NCI-H1930 (cell line): ENCODE data around the gene PHB1.
"Not testable (repeated sequence)": the region's sequence is repeated elsewhere in the genome, so short reads cannot be mapped to it uniquely, and the experiment has no call there.

Experiments
- DNase-seq, 2 experiments: peaks; one replicate each; lab custom pipeline; 2025; lab: John Stamatoyannopoulos, UW

The PHB1 gene

DNA sequence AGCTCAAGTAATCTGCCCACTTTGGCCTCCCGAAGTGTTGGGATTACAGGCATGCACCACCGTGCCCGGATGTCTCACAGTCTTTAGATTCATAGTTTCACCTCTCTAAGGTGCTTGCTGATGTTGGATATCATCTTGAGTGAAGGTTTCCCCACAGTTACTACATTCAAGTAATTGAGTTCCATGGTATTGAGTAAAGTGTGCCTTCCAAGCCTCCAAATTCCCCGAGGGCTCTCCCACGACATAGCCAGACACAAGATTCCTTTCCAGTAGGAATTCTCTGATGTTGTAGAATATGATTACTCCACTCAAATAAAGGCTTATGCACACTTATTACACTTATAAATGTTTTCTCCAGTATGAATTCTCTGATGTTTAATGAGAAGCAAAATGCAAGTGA is 36.4 kb downstream of the PHB1 start:
- no peak for DNase-seq

DNA sequence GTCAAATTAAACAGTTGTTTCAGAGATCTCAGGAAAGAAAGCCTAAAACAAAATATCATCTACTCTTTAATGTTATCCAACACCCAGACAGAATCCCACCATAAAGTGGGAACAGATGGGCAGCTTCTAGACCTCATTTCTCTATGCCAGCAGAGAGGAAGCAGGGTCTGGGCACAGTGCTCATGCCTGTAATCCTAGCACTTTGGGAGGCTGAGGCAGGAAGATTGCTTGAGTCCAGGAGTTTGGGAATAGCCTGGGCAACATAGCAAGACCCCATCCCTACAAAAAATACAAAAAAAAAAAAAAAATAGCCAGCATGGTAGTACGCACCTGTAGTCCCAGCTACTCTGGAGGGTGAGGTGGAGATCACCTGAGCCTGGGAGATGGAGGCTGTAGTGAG is 39.1 kb downstream of the PHB1 start:
- DNase-seq, result no peak

DNA sequence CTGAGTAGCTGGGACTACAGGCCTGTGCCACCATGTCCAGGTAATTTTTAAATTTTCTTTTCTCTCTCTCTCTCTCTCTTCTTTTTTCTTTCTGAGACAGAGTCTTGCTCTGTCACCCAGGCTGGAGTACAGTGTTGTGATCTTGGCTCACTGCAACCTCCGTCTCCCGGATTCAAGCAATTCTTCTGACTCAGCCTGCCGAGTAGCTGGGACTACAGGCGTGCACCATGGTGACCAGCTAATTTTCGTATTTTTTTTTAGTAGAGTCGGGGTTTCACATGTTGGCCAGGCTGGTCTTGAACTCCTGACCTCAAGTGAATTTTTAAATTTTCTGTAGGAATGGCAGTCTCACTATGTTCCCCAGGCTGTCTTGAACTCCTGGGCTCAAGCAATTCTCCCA is 41.6 kb downstream of the PHB1 start:
- no peak for DNase-seq

DNA sequence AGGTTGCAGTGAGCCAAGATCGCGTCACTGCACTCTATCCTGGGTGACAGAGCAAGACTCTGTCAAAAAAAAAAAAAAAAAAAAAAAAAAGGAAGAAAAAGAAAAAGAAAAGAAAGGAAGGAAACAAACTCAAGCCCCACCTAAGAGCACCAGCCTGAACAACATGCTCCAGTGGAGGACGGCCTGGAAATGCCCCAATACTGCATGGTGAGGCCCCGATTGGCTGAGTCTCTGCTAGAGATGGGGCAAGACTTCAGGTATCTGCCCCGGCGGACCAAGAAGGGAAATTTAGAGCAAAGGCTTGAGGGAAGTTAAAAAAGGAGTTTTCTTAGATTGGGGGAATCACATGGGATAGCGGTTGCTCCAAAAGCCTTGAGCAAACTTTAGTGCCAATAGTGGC is 42.3 kb downstream of the PHB1 start:
- DNase-seq, result no peak

DNA sequence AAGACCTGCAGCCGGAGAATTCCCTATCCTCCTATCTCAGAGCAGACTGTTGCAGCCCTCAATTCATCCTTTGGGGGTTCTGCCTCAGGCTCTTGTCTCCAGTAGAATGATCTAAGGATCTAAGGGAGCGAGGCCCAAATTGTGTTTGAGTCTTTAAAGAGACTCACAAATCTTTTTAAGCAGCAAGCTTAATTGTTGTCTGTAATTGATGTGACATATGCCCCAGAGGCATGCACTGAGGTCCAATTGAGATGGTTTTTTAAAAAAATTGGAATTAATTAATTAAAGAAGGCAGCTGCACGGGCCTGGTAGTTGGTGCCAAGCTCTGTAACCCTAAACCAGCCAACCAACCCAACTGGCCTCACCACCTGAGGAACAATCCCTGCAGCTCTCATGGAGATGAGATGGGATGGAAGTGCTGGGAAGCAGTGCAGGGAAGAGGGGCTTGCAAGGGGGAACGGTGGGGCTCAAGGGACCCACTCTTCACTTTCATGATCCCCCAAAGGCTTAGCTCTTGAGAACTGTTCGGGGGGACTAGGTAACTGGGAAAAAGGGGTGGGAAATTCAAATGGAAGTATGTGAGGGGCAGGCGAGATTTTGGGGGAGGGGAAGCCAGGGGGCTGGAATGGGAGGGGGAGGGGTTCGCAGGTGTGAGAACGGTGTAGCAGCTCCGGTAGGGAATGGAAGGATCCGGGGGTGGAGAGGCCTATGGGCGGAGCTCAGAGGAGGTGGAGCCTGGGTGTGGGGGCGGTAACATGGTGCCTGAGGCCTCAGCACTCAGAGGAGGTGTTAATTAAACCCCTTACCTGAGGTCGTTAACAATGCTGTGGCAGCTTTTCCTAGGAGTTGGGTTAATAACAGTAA is 43.5 kb downstream of the PHB1 start:
- no peak for DNase-seq

DNA sequence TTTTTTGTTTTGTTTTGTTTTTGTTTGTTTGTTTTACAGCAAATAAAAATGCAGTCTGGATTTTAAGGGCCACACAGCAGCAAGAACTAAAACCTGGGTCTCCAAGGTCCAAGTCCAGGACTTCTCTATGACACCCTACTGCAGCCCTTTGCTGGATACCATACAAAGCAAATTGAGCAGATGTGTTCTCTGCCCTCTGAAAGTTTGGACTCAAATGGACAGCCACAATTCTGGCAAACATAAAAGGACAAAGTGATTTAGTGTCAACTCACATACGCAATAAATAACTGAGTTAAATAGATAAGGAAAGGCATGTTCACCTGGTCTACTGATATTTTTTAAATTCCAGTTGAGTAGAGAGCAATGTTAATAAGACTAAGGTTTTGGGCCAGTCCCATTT is 44.9 kb downstream of the PHB1 start:
- DNase-seq, result no peak

DNA sequence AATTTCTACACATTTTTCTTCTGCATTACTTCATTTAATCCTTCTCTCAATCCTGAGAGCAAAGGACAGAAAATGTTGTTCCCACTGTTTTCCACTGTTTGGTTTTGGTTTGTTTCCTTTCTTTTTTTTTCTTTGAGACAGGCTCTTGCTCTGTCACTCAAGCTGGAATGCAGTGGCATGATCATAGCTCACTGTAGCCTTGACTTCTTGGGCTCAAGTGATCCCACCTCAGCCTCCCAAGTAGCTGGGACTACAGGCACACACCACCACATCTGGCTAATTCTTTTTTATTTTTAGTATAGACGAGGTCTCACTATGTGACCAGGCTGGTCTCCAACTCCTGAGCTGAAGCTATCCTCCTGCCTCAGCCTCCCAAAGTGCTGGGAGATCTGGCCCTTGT is 45.6 kb downstream of the PHB1 start:
- DNase-seq, result no peak

DNA sequence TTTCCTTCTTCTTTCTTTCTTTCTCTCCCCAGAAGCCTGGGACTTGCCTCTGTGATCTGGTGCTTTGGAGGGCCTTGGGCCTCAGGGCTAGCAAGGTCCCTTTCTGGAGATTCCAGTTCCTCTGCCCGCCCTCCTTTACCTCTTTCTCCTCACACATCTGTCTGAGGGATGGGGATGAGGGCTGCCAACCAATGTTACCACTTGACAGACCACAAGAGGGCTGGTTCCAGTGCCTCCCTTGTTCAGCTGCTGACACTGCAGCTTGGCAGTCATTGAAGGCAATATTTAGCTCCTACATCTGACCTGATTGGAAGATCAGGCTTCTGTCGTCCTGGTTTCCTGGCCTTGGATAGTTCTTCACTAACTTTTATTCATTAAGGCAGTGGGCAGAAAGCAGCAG is 49.0 kb downstream of the PHB1 start:
- DNase-seq, result no peak

DNA sequence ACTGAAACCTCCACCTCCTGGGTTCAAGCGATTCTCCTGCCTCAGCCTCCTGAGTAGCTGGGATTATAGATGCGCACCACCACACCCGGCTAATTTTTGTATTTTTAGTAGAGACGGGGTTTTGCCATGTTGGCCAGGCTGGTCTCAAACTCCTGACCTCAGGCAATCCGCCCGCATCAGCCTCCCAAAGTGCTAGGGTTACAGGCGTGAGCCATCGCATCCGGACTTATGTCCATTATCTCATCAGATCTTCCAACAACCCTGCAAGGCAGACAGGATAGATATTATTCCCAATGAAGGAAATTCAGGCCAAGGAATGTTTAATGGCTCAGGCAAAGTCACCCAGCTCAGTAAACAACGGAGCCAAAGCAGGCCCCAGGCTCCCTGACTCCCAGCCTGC is 49.6 kb downstream of the PHB1 start:
- DNase-seq, result not testable (repeated sequence)

DNA sequence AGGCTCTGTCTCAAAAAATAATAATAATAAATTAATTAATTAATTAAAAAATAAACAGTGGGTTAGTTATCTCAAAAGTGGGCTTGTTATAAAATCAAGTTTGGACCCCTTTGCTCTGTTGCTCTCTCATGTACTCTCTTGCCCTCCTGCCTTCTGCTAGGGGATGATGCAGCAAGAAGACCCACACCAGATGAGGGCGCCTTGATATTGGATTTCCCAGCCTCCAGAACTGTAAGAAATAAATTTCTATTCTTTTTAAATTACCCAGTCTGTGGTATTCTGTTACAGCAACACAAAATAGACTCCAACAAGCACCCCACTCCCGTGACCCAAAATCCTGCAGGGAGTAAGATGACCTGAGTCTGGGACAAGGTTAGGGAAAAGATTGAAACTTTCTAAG is 50.6 kb downstream of the PHB1 start:
- DNase-seq, result no peak

DNA sequence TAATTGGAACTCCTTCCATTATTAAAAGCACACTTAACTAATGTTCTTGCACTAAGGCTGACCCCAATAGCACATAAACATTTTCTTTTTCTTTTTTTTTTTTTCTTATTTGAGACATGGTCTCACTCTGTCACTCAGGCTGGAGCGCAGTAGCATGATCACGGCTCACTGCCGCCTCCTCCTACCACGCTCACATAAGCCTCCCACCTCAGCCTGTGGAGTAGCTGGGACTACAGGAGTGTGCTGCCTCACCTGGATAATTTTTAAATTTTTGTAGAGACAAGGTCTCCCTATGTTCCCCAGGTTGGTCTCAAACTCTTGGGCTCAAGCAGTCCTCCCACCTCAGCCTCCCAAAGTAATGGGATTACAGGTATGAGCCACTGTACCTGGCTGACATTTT is 51.4 kb downstream of the PHB1 start:
- DNase-seq, result no peak

DNA sequence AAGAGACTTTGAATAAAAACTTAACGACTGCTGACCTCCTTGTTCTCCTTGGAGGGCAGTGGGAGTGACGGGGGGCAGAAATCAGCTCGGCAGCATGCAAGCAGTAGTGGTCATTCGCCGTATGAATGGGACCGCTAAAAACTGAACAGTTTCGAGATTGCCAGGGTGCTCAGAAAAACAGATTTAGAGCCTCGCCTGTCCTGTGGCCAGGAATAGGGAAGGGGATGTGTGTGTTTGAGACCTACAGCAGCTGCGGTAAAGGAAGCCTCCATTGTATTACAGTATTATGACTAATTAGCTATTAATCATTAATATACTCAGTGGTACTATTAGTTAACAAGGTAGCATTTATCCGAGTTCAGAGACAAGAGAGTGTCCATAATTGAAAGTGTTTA is 52.0 kb downstream of the PHB1 start:
- no peak for DNase-seq

DNA sequence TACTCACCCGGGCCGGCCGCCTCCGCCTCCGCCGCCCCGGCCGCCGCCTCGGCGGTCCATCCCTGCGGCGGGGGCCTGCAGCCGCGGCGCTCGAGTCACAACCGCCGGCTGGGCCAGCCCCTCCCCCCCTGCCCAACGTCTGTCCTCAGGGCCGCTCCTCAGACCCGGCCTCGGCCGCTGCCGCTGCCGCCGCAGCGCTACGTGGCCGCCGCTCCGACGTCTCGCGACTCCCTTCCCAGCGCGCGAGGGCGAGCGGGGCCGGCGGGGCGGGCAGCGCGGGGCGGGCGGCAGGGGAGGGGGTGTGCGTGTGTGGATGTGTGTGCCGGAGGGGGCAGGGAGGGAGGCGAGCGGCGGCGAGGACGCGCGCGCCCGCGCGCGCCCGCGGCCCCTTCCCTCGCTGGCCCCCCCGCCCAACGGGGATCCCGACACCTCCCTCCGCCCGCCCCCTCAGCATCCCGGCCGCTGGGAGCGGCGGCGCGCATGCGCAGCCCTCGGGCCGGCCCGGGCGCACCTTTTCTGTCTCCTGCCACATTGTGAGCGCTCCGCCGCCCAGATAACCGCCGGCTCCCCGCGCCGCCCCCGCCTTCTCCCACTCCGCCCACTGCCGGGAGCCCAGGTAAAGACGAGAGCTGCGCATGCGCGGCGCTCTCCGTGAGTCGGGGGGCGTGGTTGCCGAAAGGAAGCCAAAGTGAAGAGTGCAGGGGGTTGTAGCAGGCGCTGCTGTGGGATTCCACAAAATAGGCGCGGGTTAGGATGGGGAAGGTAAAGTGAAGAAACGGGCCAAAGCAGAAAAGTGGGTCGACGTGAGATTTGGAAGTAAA is 52.6 kb downstream of the PHB1 start, which contains the start of gene ZNF652:
TSS of gene ZNF652 (minus strand) at position 349 of the 821 bp plus-strand sequence. CDS start 44,525 bp downstream, outside the sequence.
- DNase-seq, result peak; percentile 93 to 97

DNA sequence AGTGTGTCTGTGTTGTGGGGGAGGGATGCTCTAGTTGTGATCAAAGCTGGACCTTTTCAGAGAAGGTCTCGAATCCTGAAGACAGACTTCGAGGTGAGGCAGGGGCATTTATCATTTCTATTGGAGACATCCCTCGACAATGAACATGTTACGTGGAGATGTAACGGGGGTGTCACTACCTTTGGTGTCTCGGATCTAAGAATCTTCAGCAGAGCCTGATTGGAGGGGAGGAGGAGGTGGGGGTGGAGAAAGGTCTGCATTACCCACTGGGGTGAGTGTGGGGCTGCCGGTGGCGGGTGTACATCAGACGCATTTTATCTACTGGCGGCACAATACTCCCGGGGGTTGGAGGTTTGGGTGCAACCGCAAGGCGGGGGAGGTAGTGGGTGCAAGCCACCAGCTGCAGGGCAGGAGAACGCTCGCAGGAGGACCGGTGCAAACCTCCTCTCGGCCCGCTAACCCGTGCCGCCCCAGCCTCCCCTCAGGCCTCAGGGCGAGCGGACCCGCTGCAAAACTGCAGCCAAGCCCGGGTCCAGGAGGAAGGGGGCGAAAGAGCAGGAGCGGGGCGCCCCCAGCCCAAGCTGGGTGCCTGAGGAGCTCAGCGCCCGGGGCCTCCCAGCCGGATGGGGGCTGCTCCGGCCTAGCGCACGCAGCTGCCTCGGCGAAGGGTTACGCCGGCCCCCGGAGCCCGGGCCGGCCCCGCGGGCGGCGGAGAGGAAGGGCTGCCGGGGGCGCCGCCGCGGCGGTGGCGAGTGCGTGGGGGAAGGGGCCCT is 53.4 kb downstream of the PHB1 start:
- DNase-seq, result no peak

DNA sequence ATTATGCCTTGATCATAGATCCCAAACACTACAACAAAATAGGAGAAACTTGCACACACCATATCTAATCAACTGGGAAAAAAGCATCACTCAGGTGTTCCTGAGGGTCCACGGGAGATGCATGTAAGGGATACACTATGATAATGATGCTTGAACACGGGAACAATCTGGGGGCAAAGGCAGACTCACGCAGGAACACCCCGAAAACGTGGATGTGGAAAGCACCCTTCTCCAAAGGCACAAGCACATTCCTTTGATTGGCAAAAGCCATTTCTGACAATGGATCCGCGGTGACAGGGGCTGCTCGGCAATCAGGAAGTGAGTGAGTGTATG is 53.9 kb downstream of the PHB1 start:
- no peak for DNase-seq

DNA sequence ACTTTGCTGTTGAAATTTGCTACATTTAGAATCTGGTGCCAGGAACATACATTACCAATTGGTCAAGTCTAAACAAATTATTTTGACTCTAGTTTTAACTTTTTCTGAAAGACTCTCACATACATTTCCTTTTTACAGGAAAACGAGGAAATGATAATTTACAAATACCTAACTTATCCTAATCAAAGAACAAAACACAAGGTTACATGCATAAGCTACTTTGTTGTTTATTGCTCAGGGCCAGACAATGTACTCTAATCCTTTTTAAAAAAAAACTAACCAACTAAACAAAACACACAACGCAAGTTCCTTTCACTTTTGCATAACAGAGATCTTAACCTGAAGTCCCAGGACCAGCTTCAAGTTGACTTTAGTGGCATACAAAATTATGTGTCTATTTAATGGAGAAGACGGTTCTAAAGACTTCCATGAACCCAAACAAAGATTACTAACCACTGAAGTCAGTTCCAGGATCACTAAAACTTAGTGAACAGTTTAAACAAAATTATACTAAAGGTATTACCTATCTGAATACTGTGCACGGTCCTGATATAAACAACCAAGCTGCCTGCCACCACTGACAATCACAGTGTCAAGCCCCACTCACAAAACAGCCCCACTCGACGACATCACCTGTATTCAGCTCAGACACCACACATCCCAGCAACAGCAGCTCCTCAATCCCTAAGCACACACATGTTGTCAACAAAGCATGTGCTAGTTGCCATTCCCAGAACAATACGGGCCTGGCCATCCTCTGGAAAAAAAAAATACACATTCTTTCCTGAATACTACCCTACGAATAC is 54.5 kb downstream of the PHB1 start:
- no peak for DNase-seq

DNA sequence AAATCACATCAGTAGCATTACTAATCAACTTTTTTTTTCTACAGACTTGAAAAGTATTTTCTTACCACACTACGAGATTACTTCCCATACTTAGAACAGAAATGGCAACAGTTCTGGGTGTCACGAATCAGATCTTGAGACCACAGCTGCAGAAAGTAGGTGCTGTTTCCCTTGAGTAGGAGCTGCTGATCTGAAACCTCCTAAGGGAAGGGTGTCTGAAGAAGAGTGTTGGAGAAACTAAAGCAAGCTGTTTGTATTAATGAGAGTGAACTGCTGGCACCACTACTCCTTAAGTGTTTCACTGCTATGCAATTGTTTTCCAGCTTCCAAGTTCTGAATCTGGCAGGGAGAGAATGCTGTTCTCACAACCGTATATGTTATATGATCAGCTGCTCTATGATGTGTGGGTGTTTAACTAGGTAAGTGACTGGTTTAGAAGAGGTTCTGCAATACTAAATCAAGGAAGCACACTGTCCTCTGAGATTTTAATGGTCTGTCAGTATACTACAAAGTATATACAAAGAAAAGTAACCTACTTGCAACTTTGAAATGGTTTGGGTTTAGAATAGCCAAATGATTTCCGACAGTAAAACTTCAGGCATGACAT is 55.9 kb downstream of the PHB1 start:
- DNase-seq, result no peak

DNA sequence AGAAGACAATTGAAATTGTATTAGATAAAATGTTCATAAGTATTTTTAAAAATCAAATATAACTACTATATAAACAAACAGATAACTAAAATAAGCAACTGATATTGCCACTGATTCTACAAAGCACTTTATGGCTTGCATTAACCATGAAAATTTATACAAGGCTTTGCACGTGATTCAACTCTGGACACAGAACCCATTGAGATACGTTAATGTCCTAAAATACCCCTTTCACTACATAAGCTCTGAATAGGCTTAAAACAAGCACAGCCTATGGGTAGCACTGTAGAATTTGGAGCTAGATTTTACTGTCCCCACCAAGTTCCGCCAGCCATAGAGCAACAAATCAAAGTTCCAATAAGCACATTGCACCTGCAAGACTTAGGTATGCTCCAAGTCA is 57.2 kb downstream of the PHB1 start:
- DNase-seq, result no peak

DNA sequence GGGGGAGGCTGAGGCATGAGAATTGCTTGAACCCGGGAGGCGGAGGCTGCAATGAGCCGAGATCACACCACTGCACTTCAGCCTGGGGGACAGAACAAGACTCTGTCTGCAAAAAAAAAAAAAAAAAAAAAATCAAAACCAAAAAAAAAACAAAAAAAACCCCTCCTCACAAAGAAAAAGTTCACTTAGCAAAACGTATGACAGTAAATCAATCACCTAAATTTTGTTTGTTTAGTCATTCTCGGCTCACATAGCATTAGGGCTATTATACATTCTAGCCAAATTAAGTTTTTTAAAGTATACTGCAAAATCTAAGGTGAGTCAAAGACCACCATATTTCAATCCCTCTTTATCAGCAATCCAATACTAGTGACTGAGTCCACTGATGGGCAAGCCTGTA is 58.4 kb downstream of the PHB1 start:
- no peak for DNase-seq
